NOMO-1 treated with DMSO at 0.1 percent for 48 hours (cell line): ENCODE measurements around the gene DOCK8.
"Not testable (repeated sequence)": the region's sequence is repeated elsewhere in the genome, so short reads cannot be mapped to it uniquely, and the experiment has no call there.

Experiments used
- DNase-seq: peaks from one replicate; lab custom pipeline; 2025; ENCODE audit not compliant: unreplicated experiment; lab: John Stamatoyannopoulos, UW

DOCK8 gene

DNA sequence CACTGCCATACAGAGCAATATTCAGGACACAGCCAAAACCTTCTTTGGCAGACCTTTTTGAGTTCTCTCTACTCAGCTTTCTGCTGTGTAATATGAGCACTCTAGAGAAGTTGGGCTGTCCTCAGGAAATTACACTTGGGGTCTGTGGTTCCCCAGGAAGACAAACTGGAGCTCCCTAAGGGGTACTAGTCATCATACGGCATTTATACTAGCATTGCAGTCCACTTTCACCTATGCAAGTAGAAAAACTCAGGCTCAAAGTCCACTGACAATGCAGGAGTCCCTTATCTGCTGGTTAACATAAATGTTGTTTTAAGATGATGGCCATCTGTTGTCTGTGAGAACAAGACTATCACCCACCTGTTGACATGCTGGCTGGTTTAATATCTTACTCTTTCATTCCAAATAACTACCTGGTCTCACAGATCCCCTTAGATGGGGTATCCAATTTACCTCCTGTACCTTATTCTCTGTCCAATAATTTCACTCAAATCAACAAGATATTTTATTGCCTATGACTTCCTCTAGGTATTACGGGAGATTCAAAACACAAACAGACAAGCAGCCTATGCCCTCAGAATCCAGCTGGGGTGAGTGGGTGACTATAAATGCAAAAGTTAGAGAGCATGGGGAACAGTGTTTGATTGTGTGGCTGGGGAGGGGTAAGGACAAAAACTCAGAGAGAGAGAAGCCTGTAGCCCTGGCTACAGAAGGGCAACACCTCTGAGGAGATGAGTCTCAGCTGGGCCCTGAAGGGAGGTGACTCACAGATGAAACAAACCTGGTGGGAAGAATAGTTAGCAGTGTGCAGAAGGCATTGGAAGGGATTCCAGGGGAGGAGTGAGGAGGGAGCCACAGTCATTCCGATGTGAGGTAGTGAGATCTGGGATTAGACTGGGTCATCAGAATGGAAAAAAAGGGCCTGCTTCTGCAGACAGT, 10.2 kb downstream of the DOCK8 start:
- no peak for DNase-seq

DNA sequence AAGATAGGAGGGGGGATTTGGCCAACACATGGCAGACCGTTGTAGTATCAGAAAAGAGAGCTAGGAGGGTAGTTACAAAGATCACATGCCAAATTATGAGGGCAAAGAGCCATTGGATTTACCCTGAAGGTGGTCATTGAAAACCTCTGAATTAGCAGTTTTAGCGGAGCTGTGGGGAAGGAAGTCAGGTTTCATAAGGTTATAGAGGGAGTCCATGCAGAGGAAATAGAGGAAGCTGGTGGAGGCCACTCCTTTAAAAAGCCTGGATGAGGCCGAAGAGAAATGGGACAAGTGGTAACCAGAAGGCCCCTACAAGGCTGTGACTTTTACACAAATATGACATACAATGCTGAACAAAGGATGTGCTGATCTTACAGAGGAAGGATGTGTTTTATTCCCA, 13.2 kb downstream of the DOCK8 start:
- peak; percentile 56 for DNase-seq

DNA sequence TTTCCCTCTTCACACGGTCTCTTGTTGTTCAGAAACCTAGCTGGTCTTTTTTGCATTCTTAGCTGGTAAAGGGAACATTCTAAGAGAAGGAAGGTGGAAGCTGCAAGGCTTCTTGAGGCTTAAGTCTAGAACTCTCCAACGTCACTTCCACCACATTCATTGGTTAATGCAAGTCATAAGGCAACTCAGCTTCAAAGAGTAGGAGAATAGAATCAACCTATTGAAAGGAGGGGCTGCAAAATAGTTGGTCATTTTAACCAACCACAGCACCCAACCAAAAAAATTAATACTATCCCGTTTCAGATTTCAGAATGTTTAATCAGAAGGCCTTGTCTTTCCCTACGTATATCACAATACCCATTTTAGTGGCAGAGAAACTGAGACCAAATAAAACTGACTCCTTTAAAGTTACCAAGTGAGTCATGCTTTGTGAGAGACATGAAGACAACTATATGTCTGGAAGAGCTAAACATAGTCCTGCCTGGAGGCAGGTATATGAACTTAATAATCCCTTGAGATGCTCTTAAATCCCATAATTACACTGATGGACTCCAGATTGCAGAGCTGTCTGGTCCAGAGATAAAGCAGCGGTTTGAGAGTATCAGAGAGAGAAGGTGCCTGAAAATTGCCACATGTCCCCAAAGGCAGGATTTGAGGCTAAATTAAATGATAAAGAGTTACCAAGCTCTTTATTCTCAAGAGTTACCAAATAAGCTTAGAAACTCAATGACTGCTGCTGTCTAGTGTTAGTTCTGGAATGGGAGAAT, 14.4 kb downstream of the DOCK8 start:
- no peak for DNase-seq

DNA sequence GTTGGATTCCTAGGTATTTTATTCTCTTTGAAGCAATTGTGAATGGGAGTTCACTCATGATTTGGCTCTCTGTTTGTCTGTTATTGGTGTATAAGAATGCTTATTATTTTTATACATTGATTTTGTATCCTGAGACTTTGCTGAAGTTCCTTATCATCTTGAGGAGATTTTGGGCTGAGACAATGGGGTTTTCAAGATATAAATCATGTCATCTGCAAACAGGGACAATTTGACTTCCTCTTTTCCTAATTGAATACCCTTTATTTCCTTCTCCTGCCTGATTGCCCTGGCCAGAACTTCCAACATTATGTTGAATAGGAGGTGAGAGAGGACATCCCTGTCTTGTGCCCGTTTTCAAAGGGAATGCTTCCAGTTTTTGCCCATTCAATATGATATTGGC, 17.0 kb downstream of the DOCK8 start:
- not testable (repeated sequence) for DNase-seq

DNA sequence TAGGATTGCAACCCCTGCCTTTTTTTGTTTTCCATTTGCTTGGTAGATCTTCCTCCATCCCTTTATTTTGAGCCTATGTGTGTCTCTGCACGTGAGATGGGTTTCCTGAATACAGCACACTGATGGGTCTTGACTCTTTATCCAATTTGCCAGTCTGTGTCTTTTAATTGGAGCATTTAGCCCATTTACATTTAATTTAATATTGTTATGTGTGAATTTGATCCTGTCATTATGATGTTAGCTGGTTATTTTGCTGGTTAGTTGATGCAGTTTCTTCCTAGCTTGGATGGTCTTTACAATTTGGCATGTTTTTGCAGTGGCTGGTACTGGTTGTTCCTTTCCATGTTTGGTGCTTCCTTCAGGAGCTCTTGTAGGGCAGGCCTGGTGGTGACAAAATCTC, 19.0 kb downstream of the DOCK8 start:
- DNase-seq: not testable (repeated sequence)

DNA sequence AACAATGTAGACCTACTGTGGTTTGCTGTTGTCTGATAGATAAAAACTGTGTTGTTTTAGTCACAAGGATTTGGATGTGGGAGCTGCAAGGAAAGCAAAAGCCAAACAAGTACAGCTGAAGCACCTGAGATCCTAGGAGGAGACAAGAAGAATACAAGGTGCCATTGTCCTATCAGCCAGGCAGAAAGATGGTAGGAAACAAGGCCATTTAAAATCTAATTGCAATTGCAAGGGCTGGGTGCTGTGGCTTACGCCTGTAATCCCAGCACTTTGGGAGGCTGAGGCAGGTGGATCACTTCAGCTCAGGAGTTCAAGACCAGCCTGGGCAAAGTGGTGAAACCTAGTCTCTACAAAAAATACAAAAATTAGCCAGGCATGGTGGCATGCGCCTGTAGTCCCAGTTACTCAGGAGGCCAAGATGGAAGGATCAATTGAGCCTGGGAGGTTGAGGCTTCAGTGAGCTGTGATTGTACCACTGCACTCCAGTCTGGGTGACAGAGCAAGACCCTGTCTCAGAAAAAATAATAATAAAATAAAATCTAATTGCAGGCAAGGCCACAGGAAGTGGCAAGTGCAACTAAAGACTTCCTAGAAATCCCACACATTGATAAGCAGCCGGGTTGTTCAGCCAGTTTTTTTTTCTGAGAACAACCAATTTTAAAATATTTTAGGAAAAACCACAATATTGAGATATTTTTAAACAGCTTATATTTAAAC, 22.6 kb downstream of the DOCK8 start:
- DNase-seq: no peak

DNA sequence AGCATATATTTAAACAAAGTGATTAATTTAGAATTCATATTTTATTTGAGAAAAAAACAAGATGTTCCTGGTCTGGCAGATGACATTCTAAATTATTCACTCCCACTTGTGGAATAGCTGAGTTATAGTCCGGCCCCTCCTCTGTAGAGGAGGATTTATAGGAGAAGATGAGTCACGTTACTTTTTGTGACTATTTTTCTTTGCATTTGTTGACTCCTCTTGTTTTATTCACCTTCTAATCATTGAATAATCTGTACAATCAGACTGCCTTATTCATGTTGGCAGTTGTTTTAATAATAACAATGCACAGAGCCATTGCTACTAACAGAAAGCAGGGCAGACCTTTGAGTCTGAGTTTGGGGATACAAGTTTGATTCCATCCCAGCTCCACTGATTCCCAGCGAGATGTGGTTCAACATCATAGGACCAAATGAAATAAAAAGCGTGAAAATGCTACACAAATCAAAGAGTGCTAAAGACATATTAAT, 23.2 kb downstream of the DOCK8 start:
- no peak for DNase-seq

DNA sequence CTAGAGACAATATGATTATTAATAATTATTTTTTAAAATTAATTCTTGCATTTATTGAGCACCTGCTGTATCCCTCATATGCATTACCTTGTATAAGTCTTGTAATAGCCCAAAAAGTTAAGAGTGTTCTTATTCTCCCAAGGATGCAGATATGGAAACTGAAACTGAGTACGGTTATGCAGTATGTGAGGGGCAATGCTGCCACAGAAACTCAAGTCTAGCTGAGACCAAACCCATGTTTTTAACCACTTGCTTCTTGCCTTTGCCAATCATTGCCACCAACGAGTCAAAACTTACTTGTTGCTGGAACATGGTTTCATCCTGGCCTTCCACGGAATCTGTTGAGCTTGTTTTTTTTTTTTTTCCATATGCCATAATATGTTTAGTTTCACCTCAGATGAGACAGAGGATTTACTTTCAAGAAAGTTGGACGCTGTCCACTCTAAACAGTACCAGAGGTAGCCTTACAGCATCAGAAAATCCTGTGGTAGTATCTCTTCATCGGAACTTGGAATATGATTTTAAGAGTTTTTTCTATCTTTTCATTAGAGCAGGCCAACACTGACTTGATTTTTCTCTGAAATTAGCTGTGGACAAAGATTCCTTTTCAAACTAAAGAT, 27.9 kb downstream of the DOCK8 start:
- DNase-seq: no peak

DNA sequence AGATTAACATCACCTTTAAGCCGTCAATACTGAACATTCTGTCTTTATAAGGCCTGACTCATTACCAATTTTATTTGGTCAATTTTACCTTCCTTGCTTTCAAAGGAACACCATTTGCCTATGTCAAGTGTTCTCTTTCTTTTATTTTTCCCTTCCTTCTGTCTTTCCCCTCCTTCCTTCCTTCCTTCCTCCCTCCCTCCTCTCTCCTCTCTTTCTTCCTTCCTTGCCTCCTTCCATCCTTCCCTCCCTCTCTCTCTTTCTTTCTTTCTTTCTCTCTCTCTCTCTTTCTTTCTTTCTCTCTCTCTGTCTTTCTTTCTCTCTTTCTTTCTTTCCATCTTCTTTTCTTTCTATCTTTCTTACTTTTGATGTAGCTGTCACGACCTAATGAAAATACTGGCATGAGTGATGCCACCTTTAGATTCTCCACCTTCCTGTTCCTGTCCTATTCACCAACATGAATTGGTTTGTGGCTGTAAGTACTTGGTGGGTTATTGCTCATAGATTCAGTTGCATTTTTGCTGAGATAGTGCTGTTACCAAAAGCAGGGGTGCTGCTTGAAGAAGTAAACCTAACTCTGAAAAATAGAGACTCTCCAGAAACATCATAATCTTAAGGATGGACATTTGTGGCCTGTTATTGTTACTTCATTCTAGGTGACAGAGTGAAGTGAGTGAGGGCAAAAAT, 33.8 kb downstream of the DOCK8 start:
- DNase-seq: no peak

DNA sequence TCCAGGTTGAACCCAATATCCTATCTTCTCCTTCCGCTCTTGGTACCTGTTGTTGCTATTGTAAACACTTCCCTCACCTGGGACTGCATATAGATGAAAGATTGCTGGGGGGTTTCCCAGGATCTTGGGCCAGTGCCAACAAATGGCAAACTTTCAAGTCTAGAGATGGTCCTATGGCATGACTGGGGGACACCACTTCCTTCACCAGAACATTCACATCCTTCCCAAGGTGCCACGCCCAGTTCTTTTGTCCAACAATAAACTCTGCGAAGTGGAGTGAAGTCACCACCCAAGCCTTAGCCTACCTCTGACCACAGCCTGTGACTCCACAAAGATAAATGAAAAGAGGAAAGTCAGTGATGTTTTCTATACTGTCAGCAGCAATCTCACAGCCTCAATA, 34.4 kb downstream of the DOCK8 start:
- DNase-seq: no peak

DNA sequence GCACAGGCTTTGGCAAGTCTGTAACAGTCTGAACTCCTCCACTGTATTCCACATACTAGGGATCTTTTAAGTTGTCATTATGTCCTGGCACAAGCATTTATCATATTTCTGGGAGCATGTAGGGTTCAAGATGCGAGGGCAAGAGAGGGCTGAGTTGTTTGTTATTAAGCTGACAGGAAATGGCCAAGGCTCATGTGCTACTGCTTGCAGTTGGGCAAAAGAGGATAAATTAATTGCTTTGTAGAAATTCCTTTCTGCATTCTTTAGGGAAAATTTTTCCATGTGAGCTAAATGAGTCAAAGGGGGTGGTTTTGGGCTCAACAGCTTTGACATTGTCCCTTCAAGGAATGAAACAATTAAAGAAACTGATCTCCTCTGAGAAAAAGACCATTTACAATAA, 35.4 kb downstream of the DOCK8 start:
- no peak for DNase-seq

DNA sequence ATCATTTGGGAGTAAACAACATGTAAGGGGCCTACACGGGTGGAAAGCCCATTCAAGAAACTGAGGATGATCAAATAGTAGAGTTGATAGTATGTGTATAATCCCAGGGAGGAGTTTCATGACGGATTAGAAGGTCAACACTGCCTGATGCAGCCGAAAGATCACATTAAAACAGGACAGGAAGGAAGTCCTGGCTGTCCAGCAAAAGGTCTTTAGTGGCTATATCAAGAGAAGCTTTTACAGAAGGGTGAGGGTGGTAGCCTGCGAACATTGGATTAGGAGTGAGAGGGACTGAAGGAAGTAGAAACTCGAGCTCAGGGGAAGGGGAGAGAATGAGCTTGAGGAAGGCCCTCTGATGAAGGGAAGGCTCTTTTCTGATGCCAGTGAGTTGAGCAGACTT, 36.0 kb downstream of the DOCK8 start:
- no peak for DNase-seq

DNA sequence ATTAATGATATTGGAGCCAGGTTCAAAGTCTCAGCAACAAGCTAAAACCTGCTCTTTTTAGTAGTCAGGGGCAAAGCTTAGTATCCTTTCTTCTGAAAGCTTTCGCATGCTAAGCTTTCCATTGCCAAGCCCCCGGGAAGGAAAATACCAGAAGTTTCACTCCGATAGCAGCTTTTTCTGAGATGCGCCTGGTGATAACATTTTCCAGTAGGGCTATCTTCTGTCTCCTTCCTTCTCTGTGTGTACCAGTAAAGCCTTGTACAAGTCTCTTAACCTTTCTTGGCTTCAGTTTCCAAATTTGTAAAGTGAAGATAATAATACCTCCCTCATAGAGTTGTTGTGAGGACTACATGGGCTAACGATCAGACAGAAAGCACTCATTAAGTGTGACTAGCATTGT, 36.7 kb downstream of the DOCK8 start:
- DNase-seq: no peak

DNA sequence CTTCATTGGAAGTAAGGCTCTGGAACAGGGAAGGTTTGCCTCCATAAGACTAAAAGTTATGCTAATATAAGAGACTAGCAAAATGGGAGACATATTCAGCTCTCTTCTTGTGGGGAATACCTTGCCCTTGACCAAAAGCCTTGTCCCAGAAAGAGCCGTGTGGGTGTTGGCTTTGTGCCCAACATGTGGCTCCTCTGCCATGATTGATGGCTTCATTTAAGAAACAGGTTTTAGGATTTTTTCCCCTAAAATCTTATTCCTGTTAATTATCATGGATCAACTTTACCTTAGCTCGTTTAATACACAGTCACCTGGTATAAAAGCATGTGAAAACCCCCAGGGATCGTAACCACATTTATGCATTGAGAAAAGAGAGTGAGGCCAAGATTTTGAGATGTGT, 38.9 kb downstream of the DOCK8 start:
- DNase-seq: no peak

DNA sequence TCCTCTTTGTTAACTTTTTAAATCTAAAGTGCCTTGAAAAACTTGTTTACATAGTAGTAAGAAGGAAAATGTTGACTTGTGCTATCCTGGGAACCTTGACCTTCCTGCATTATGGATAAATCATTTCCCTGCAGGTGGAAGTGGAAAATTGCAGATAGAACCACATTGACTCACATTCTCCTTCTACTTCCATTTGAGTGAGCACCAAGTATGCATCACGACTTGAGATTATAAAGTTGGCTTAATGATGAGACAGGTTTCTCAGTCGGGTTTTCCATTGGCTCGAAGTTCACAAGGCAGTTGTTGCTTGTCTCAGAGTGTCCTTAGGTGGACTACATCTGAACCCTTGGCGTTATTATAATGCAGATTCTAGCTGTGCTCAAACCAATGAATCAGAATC, 39.9 kb downstream of the DOCK8 start:
- DNase-seq: no peak

DNA sequence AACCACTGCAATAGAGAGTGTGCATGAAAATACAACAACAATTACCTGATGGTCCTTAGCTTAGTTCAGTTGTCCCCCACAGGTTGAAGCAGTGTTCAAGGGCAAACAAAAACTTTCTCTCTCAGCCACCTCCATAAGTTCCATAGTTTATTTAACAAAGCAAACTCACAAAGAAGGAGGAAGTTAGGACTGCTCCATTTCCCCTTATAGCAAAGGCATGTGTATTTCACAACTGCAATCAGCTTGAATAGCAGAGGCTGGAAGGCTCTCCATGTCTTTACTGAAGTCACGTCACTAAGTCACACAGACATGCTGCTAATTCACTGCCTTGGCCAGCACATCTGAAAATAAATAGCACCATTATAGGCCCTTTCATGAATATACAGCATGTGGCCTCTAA, 43.3 kb downstream of the DOCK8 start:
- DNase-seq: peak; percentile 72

DNA sequence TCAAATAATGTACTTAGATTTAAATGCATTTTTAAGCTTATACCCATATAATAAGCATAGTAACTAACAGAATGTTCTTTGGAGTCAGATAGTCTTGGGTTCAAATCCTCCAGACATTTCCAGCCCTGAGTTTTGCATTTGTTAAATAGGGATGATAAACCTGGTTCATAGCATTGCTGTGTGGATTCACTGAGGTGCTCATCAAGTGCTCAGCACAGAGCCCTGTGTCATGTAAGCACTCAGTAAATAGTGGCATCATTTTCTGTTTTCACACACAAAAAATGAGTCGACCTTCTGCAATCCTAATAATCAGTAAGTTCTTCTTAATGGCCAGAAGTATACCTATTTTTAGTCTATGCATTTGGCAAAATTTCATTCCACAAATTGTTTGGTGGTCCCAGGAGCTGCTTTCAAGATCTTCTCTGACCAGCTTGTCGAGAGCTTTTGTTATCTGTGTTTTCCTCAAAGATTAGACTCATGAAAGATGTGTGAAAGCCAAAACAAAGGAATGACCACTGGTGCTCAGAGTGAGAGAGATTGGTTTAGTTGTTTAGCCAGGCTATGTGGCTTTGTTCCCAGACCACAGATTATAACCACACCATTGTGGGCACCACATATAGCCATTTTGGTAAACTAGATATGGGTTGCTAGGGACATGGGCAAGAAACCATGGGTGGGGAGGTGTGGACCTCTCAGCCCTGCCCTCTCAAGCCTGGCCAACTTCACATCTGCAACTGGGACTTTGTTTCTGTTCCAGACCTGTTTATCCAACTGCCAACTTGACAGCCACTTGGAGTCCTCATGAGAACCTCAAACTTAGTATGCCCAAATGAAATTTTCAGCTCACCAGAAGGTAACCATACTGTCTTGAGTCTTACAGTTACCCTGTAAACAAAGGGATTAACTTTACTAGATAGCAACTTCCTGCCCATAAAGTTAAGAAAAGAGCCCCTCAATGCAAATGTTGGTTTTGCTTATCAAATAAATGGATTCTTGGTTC, 45.0 kb downstream of the DOCK8 start:
- no peak for DNase-seq

DNA sequence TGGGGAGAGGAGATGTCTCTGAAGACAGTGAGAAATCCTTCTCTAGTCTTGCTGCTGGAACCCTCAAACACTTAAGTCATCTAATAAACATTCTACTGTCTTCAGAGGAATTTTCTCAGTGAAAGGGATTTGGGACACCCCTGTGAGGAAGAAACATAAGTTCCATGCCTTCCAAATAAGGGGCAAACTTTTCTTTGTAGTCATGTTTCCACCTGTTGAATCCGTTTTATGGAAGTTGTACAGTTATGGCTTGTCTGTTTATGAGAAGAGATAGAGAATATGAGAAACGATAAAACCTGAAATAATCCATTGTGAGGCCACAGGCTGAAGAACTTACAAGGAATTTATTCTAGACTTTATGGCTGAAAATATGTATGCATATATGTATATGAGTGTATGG, 49.6 kb downstream of the DOCK8 start:
- no peak for DNase-seq

DNA sequence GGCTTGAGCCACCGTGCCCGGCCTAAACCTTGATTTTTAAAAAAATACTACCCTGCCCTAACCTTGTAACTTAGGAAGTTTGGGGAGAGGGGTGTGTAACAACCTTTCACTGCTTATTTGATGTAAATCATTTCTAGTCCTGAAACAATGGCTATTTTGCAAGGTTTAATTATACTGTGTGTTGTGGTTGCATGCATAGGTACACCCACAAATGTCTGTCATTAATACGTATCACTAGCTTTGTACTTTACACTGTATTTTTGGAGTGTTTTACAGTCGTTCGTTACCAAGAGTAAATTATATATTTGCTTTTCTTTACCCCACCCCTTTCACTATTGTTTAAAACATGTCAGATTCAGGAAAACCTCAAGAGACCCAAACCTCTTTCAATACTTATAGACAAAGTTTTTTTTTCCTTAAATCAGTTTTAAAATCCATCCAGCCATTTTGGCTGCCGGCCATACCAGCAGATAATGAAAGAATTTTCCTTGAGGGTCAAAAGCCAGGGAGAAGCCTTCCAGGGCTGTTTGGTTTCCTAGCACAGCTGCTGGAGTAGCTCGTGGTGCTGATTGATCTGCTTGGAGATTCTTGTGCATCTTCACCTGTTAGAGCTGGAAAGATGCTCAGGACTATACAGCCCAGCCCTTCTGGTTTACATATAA, 50.7 kb downstream of the DOCK8 start:
- DNase-seq: no peak
